Esophagus muscularis mucosa (tissue), 4 donors: ENCODE measurements around the gene ZNF746.

Source experiments
- CTCF ChIP-seq, 3 experiments: fragments of 200-600 bp in 2 of 3; fragments of 450-650 bp in 1 of 3; sonication (generic) in 2 of 3; IDR thresholded peaks; one replicate each; pipeline ENCODE4 v1.5.1; 2017 to 2019; ENCODE audit warnings: antibody characterized with exemption in 3 of 3, mild to moderate bottlenecking in 2 of 3, moderate library complexity in 1 of 3
- EP300 ChIP-seq: sonication (generic); formaldehyde crosslinking; IDR thresholded peaks from one replicate; pipeline ENCODE4 v1.6.1; 2017; ENCODE audit warnings: antibody characterized with exemption
- POLR2AphosphoS5 ChIP-seq, 2 donors: sonication (generic); formaldehyde crosslinking; IDR thresholded peaks; one replicate each; pipeline ENCODE4 v1.6.1; 2017; ENCODE audit warnings: antibody characterized with exemption in 2 of 2

- TF ChIP-seq POLR2AphosphoS5 (IDR thresholded peaks at IDR 0.05), result no peak
- TF ChIP-seq CTCF (IDR thresholded peaks at IDR 0.05), result no peak
- no peak for TF ChIP-seq EP300
Observed at GRCh38 chr7:149500910-149501309, 3.3 kb upstream of the ZNF746 start.
